Measurements from ENCODE around the gene RNU6-7. TPM values are rescaled to one million over a fixed set of nuclear protein-coding genes. Genes with fewer than 3 reads are reported as not detected.

The RNU6-7 gene
- total and polyA plus RNA-seq, 2 donors (not counting 1 experiment from before 2014, with no cell fraction given) = not detected

GRCh38 chr14:32217301-32217700 lies 15.5 kb downstream of the RNU6-7 start:
- Histone ChIP-seq H3K4me2 (ENCODE audit: extremely low read depth, insufficient read depth, low read length) (no peak overlapping the region), H3K4me1 (ENCODE audit: control insufficient read depth, extremely low read depth, insufficient read depth, low read length) (no peaks in the 10 kb centered on the region), H3K79me2 (ENCODE audit: control insufficient read depth, insufficient read depth, low read length) (no peaks in the 10 kb centered on the region), H4K20me1 (ENCODE audit: control insufficient read depth, extremely low read depth, insufficient read depth, low read length) (no peaks in the 10 kb centered on the region), H3K36me3 (ENCODE audit: control insufficient read depth, insufficient read depth, low read length) (no peaks in the 10 kb centered on the region), H3K27me3 (ENCODE audit: control insufficient read depth, insufficient read depth, low read length) (no peaks in the 10 kb centered on the region), H3K9me3 (ENCODE audit: control insufficient read depth, insufficient read depth, low read depth, low read length) (no peaks in the 10 kb centered on the region), H3K9ac (ENCODE audit: insufficient read depth, low read length) (no peak overlapping the region), H3K4me3 (replicated peaks in 1 of 4; ENCODE audit: control extremely low read depth in 1 of 4, insufficient read depth in 1 of 4, low read depth in 3 of 4, low read length in 4 of 4) (no peak overlapping the region), H2AFZ (ENCODE audit: low read length) (no peak overlapping the region), H3K27ac (ENCODE audit: insufficient read depth, low read length) (no peak overlapping the region)
- no peak for DNase-seq (ENCODE audit: low read depth in 2 of 2)
- TF ChIP-seq CTCF (conservative IDR thresholded peaks at IDR 0.05 in 1 of 2, IDR thresholded peaks at IDR 0.05 in 1 of 2; ENCODE audit: low read depth in 1 of 2, low read length in 2 of 2) = no peak
- no peak for TF ChIP-seq EZH2 (IDR thresholded peaks at IDR 0.05; ENCODE audit: low read length, missing control alignments)

DNA sequence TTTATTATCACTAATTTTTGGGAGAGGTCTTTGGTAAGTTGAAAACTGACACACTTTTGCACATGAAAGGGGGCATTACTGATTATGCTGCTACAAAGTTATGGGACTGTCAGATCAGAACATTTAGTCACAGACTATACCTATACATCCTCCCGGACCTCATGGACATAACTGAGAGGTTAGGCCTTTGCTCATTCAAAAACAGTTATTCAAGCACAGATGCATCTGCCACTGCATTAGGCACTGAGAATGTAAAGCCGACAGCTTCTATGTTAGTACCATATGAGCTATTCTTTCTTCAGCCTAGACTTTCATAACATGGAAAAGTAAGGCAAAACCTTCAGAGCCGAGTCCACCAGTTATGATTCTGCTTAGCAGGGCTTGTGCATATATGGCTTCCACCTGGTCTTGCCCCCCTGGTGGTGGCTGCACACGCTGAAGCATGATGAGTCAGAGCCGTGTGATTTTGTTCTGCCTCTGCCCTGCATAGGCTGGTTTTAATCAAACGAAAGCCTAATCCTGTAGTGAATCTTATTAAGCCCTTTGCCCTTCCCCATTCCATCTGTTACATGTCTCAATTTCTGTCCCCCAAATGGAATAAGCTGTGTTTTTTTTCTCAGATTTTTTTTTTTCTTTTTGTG lies 23.0 kb downstream of the RNU6-7 start:
- TF ChIP-seq EZH2 (IDR thresholded peaks at IDR 0.05; ENCODE audit: low read length, missing control alignments) (no peak), CTCF (conservative IDR thresholded peaks at IDR 0.05 in 1 of 2, IDR thresholded peaks at IDR 0.05 in 1 of 2; ENCODE audit: low read depth in 1 of 2, low read length in 2 of 2) (peak; percentile 41 to 52)
- DNase-seq (ENCODE audit: low read depth in 2 of 2) = peak; percentile 55 to 71
- Histone ChIP-seq H3K27ac (ENCODE audit: insufficient read depth, low read length) (no peak overlapping the region), H3K4me1 (ENCODE audit: control insufficient read depth, extremely low read depth, insufficient read depth, low read length) (no peaks in the 10 kb centered on the region), H3K79me2 (ENCODE audit: control insufficient read depth, insufficient read depth, low read length) (no peaks in the 10 kb centered on the region), H4K20me1 (ENCODE audit: control insufficient read depth, extremely low read depth, insufficient read depth, low read length) (no peaks in the 10 kb centered on the region), H3K4me3 (replicated peaks in 1 of 4; ENCODE audit: control extremely low read depth in 1 of 4, insufficient read depth in 1 of 4, low read depth in 3 of 4, low read length in 4 of 4) (no peak overlapping the region), H3K9me3 (ENCODE audit: control insufficient read depth, insufficient read depth, low read depth, low read length) (no peaks in the 10 kb centered on the region), H3K36me3 (ENCODE audit: control insufficient read depth, insufficient read depth, low read length) (no peaks in the 10 kb centered on the region), H3K27me3 (ENCODE audit: control insufficient read depth, insufficient read depth, low read length) (no peaks in the 10 kb centered on the region), H3K9ac (ENCODE audit: insufficient read depth, low read length) (no peak overlapping the region), H3K4me2 (ENCODE audit: extremely low read depth, insufficient read depth, low read length) (no peak overlapping the region), H2AFZ (ENCODE audit: low read length) (no peak overlapping the region)

GRCh38 chr14:32225378-32225920 lies 23.6 kb downstream of the RNU6-7 start:
- no peak overlapping the region for H3K9ac ChIP-seq (ENCODE audit: insufficient read depth, low read length)
- no peak overlapping the region for H3K27ac ChIP-seq (ENCODE audit: insufficient read depth, low read length)
- no peak for DNase-seq (ENCODE audit: low read depth in 2 of 2)
- no peaks in the 10 kb centered on the region for H3K79me2 ChIP-seq (ENCODE audit: control insufficient read depth, insufficient read depth, low read length)
- H3K36me3 ChIP-seq (ENCODE audit: control insufficient read depth, insufficient read depth, low read length) = no peaks in the 10 kb centered on the region
- TF ChIP-seq EZH2 (IDR thresholded peaks at IDR 0.05; ENCODE audit: low read length, missing control alignments) = no peak
- no peak for TF ChIP-seq CTCF (conservative IDR thresholded peaks at IDR 0.05 in 1 of 2, IDR thresholded peaks at IDR 0.05 in 1 of 2; ENCODE audit: low read depth in 1 of 2, low read length in 2 of 2)
- no peak overlapping the region for H3K4me3 ChIP-seq (replicated peaks in 1 of 4; ENCODE audit: control extremely low read depth in 1 of 4, insufficient read depth in 1 of 4, low read depth in 3 of 4, low read length in 4 of 4)
- no peak overlapping the region for H2AFZ ChIP-seq (ENCODE audit: low read length)
- peaks cover 1% of the 10 kb centered on the region for H3K4me1 ChIP-seq (ENCODE audit: control insufficient read depth, extremely low read depth, insufficient read depth, low read length)
- H3K4me2 ChIP-seq (ENCODE audit: extremely low read depth, insufficient read depth, low read length) = no peak overlapping the region
- no peaks in the 10 kb centered on the region for H3K9me3 ChIP-seq (ENCODE audit: control insufficient read depth, insufficient read depth, low read depth, low read length)
- no peaks in the 10 kb centered on the region for H4K20me1 ChIP-seq (ENCODE audit: control insufficient read depth, extremely low read depth, insufficient read depth, low read length)
- no peaks in the 10 kb centered on the region for H3K27me3 ChIP-seq (ENCODE audit: control insufficient read depth, insufficient read depth, low read length)

Measured in fibroblast of lung (primary cell).